Bronchus fibroblast of lung (primary cell): Measurements from ENCODE around the gene PRSS35. TPM values are rescaled to one million over a fixed set of nuclear protein-coding genes. Genes with fewer than 3 reads are reported as not detected.

Source experiments
- total RNA-seq: library from RNA; depleted of rRNA; stranded (reverse); fragments of >200 nt; gene quantifications from 2 replicates; pipeline ENCODE4 v1.2.3, GENCODE V29; 2015

The PRSS35 gene, protein sequence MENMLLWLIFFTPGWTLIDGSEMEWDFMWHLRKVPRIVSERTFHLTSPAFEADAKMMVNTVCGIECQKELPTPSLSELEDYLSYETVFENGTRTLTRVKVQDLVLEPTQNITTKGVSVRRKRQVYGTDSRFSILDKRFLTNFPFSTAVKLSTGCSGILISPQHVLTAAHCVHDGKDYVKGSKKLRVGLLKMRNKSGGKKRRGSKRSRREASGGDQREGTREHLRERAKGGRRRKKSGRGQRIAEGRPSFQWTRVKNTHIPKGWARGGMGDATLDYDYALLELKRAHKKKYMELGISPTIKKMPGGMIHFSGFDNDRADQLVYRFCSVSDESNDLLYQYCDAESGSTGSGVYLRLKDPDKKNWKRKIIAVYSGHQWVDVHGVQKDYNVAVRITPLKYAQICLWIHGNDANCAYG
- 2.7 and 3.0 TPM in 2 replicates for total RNA-seq

DNA sequence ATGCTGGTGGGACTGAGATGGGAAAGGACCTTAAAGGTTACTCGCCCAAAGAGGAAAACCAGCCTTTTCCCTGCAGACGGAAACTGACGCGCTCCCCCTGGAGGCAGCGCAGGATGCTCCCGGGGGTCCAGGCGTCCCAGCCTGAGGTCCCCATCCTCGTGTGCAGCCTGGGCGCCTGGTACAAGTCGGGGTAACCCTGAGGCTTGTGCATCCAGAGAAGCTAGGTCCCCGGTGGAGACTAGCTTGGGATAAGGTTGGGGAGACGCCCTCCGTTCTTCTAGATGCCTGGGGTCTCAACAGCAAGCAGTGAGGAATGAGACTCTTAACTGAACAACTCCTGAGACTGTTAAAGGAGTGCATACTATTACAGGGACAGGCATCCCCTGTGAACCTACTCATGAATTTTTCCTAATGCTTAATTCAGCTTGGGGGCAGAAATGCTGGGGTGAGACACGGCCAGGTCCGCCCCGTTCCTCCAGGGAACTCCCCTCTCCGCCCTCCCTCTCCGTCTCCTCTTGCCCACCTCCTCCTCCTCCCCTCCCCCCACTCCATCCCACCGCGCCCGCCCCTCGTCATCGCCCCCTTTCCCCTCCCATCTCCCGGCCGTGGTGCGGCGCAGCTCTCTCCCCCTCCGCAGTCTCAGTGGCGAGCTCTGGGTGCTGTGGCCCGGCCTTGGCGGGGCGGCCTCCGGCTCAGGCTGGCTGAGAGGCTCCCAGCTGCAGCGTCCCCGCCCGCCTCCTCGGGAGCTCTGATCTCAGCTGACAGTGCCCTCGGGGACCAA is at the start of gene PRSS35:
Gene PRSS35, plus strand, starts transcription at position 634 of the 781 bp plus-strand sequence. CDS start 10,908 bp downstream, outside the sequence.

Other genes with a start within 250 kb of the PRSS35 start
- 18.0 and 19.0 TPM in 2 replicates for gene ME1, start 81.5 kb upstream of the PRSS35 start, total RNA-seq
- 0.15 TPM in 1 of 2 replicates, not detected in the other for gene SNAP91, start 196.6 kb downstream of the PRSS35 start, total RNA-seq